Breast epithelium (tissue), 3 donors: ENCODE results near the gene MCUB.

ENCODE experiments used
- POLR2A ChIP-seq: fragments of 450-650 bp; IDR thresholded peaks from one replicate; pipeline ENCODE4 v1.6.1; 2016; ENCODE audit warnings: antibody characterized with exemption, mild to moderate bottlenecking, moderate library complexity
- TF ChIP-seq, protein P1 (sequence below), 3 donors: fragments of 450-650 bp; IDR thresholded peaks; one replicate each; pipeline ENCODE4 v1.5.1; 2016 to 2017; ENCODE audit warnings: antibody characterized with exemption in 3 of 3, mild to moderate bottlenecking in 3 of 3, moderate library complexity in 3 of 3

DNA sequence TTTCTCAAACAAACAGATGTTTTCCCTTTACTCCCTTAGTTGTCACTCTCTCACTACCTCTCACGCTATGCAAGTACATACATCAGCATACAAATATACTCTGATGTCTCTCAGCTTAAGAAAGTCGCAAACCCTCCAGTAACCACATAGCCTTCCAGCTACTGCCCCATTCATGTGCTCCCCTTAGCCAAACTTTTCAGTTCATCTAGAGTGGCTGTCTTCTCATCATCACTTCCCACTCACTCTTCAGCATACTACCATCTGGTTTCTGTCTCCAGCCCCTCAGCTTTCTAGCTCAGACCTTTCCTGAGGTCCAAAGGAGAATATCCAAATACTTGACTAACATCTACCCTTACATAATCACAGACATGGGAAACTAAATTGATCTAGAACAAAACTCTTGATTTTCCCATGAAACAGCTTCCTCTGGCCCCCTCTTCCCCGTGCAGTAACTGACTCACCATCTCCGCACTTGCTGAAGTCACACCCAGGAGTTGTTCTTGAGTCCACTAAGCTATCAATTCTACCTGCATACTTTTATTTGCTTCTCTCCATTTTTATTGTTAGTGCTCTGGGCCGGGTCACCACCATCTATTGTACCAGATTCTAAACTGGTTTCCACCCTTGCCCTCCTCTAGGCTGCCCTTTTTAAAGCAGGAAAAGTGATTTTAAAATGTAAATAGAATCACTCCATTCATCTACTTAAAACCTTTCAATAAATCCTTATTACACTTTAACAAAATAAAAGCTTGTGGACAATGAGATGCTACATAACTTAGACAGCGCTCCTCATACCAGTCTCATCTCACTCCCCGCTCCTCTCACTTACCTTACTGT lies 86.0 kb downstream of the MCUB start:
- TF ChIP-seq, protein P1, sequence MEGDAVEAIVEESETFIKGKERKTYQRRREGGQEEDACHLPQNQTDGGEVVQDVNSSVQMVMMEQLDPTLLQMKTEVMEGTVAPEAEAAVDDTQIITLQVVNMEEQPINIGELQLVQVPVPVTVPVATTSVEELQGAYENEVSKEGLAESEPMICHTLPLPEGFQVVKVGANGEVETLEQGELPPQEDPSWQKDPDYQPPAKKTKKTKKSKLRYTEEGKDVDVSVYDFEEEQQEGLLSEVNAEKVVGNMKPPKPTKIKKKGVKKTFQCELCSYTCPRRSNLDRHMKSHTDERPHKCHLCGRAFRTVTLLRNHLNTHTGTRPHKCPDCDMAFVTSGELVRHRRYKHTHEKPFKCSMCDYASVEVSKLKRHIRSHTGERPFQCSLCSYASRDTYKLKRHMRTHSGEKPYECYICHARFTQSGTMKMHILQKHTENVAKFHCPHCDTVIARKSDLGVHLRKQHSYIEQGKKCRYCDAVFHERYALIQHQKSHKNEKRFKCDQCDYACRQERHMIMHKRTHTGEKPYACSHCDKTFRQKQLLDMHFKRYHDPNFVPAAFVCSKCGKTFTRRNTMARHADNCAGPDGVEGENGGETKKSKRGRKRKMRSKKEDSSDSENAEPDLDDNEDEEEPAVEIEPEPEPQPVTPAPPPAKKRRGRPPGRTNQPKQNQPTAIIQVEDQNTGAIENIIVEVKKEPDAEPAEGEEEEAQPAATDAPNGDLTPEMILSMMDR (IDR thresholded peaks at IDR 0.05), result no peak
- TF ChIP-seq POLR2A, result no peak
